H1 (cell line): Measurements from ENCODE around the gene TECRL. TPM values are rescaled to one million over a fixed set of nuclear protein-coding genes. Genes with fewer than 3 reads are reported as not detected.

Source experiments
- PHF8 ChIP-seq: fragments of 200-600 bp; sonication (generic); conservative IDR thresholded peaks from 2 replicates; pipeline ENCODE4 v1.7.1; 2012; ENCODE audit warnings: low read depth, mild to moderate bottlenecking, inconsistent platforms, low read length, moderate library complexity
- POLR2AphosphoS5 ChIP-seq: IDR thresholded peaks from 2 replicates; pipeline ENCODE4 v1.6.1; 2011; ENCODE audit warnings: low read depth, low read length
- SIN3A ChIP-seq, 2 experiments: IDR thresholded peaks in 1 of 2; conservative IDR thresholded peaks in 1 of 2; 2 replicates each; pipeline ENCODE4 v1.6.1; 2011 to 2012; ENCODE audit warnings: low read length in 2 of 2, improper control_type of control experiment in 1 of 2, low read depth in 1 of 2, mild to moderate bottlenecking in 1 of 2
- polyA plus RNA-seq, 7 experiments: library from polyadenylated mRNA; depleted of rRNA in 3 of 7; stranded (reverse) in 5 of 7; unstranded in 2 of 7; fragments of >200 nt in 5 of 7; fragments of 200-250 nt in 2 of 7; gene quantifications; 1 replicate in 5 of 7; 2 replicates in 1 of 7; 4 replicates in 1 of 7; pipeline versions ENCODE4 v1.2.1 to v1.2.3, GENCODE V29; 2011 to 2013; ENCODE audit warnings: missing spikeins in 2 of 7, mixed read lengths in 2 of 7
- total RNA-seq: library from RNA; stranded (reverse); fragmentation: NEBNext Ultra II Directional; extraction: Animal tissue kit (Norgen Biotek cat#: 25700); gene quantifications from 2 replicates; pipeline ENCODE4 v1.2.1, GENCODE V29; 2021

Gene TECRL
- total and polyA plus RNA-seq, 2 of the 8 experiments (the other 6 are each of a cell fraction or from before 2014, with no cell fraction given), result not detected

GRCh38 chr4:64250488-64250887 is 158.8 kb downstream of the TECRL start (continued):
- TF ChIP-seq SIN3A (conservative IDR thresholded peaks at IDR 0.05 in 1 of 2, IDR thresholded peaks at IDR 0.05 in 1 of 2; ENCODE audit: low read depth in 1 of 2, low read length in 2 of 2), result no peak
- TF ChIP-seq POLR2AphosphoS5, result no peak
- no peak for TF ChIP-seq PHF8
- TF ChIP-seq, all 59 proteins: peak for 0
